Activated CD4-positive, alpha-beta T cell treated with anti-CD3 and anti-CD28 coated beads for 36 hours (primary cell): ENCODE results near the gene CHSY1. TPM values are rescaled to one million over a fixed set of nuclear protein-coding genes. Genes with fewer than 3 reads are reported as not detected.

Experiments used
- ATAC-seq: fragments of 200-7000 bp; cut with Tn5 transposase; one replicate; pipeline ENCODE4 v1.10.0; 2021; ENCODE audit warnings: mild to moderate bottlenecking, moderate library complexity
- CTCF ChIA-PET: fragments of 350-600 bp; sonication (Branson Sonifier 250); formaldehyde crosslinking; loops from one replicate; lab custom pipeline; 2021; ENCODE audit warnings: antibody characterized with exemption; lab: Charles Lee
- POLR2A ChIA-PET: fragments of 350-600 bp; sonication (Branson Sonifier 250); formaldehyde crosslinking; loops from one replicate; lab custom pipeline; 2021; ENCODE audit warnings: antibody characterized with exemption, inconsistent platforms; lab: Charles Lee
- DNase-seq: peaks from one replicate; pipeline ENCODE4 v3.0.0-alpha.2; 2020
- H3K27ac Mint-ChIP-seq: one replicate; pipeline ENCODE4 v1.8.0; 2021; ENCODE audit warnings: mixed read lengths
- H3K27me3 Mint-ChIP-seq: one replicate; pipeline ENCODE4 v1.8.0; 2021; ENCODE audit warnings: mixed read lengths
- H3K36me3 Mint-ChIP-seq: one replicate; pipeline ENCODE4 v1.8.0; 2021; ENCODE audit warnings: low read depth, mixed read lengths
- H3K4me1 Mint-ChIP-seq: one replicate; pipeline ENCODE4 v1.8.0; 2021; ENCODE audit warnings: mixed read lengths
- H3K4me3 Mint-ChIP-seq: one replicate; pipeline ENCODE4 v1.8.0; 2021; ENCODE audit warnings: mild to moderate bottlenecking, moderate library complexity, mixed read lengths
- H3K9me3 Mint-ChIP-seq: one replicate; pipeline ENCODE4 v1.8.0; 2021; ENCODE audit warnings: low read depth, mixed read lengths
- intact Hi-C, 2 experiments: fragments of 100-400 bp; cut with DNase I in 1 of 2; cut with micrococcal nuclease in 1 of 2; formaldehyde crosslinking; loops; one replicate each; pipeline versions ENCODE4 v1.14.2 to v1.15.1; 2022 to 2024; cut with DNase I, micrococcal nuclease
- total RNA-seq, 2 experiments: library from RNA; stranded (reverse); gene quantifications; one replicate each; pipeline ENCODE4 v1.2.3, GENCODE V29; 2021

Gene CHSY1
- total RNA-seq, 2 experiments from 2014 or later: 31.5 to 36.1 TPM

GRCh38 chr15:101203029-101203573 lies 48.7 kb downstream of the CHSY1 start:
- POLR2A ChIA-PET: interaction anchor here (0.5 kb wide), 1 partner anchor 14 kb away, joined by 4 read pairs; no protein-coding TSS in a partner anchor
- Mint-ChIP-seq H3K27me3 (no peaks in the 10 kb centered on the region), H3K36me3 (peaks cover 29% of the 10 kb centered on the region), H3K9me3 (no peaks in the 10 kb centered on the region), H3K4me3 (no peak overlapping the region), H3K27ac (peak overlapping the region; percentile 84), H3K4me1 (peaks cover 93% of the 10 kb centered on the region)
- ATAC-seq (no peak), DNase-seq (no peak)
- intact Hi-C loops: loop anchor here in 1 of 2 experiments (10.0 kb wide), 1 partner anchor 522 kb away; the partner anchor contains the start of gene TARS3
- CTCF ChIA-PET: interaction anchor here (0.7 kb wide), 1 partner anchor 10 kb away, joined by 4 read pairs; no protein-coding TSS in a partner anchor

DNA sequence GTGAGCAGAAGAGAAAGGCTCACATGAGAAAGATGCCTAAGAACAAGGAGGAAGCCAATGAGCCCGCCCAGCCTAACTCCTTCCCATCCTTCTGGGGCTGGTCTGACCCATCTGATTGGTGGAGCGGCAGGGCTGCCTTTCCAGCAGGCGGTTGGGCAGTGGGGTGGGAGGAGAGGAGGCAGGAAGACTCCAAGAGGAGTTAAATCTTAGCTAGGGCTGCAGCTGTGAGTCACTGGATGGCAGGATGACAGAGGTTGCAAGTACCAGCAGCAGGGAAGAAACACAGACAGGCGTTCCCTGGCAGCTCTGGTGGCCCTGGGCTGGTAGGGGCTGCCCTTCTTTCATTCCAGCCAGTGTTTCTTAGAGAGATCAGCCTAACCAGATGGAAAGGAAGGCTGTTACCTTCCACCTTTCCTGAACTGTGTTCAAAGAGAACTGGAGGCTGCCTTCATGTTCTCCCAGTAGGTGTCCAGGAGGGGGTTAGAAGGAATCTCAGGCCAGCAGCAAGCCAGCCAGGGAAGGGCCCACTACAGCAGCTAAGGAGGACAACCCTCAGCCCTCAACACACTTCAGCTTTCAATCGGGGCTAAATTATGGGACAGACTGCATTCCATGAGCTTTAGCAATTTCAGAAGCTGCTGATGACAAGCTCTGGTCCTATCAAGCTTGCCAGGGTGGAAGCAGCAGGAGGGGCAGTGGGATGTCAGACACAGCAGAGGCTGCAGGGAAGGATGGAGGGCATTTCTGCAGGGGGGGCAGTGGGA lies 50.3 kb downstream of the CHSY1 start:
- no peaks in the 10 kb centered on the region for H3K9me3 Mint-ChIP-seq
- DNase-seq: peak; percentile 61
- ATAC-seq: no peak
- no peak overlapping the region for H3K4me3 Mint-ChIP-seq
- ChIA-PET POLR2A (interaction anchor here (0.8 to 1.0 kb wide), 2 partner anchors 13 to 43 kb away, joined by 3 read pairs; no protein-coding TSS in a partner anchor), CTCF (interaction anchor here (0.5 to 1.4 kb wide), 3 partner anchors 9 to 42 kb away, joined by 3 to 6 read pairs (median 4); no protein-coding TSS in a partner anchor)
- H3K27ac Mint-ChIP-seq: peak overlapping the region; percentile 94
- H3K4me1 Mint-ChIP-seq: peaks cover 89% of the 10 kb centered on the region
- H3K27me3 Mint-ChIP-seq: no peaks in the 10 kb centered on the region
- H3K36me3 Mint-ChIP-seq: peaks cover 28% of the 10 kb centered on the region
- intact Hi-C loops: loop anchor here in 1 of 2 experiments (10.0 kb wide), 1 partner anchor 523 kb away; the partner anchor contains the start of gene TARS3

- POLR2A ChIA-PET: no interaction called here
- ATAC-seq: no peak
- peaks cover 87% of the 10 kb centered on the region for H3K4me1 Mint-ChIP-seq
Observed at GRCh38 chr15:101200181-101200580, 51.7 kb downstream of the CHSY1 start.

DNA sequence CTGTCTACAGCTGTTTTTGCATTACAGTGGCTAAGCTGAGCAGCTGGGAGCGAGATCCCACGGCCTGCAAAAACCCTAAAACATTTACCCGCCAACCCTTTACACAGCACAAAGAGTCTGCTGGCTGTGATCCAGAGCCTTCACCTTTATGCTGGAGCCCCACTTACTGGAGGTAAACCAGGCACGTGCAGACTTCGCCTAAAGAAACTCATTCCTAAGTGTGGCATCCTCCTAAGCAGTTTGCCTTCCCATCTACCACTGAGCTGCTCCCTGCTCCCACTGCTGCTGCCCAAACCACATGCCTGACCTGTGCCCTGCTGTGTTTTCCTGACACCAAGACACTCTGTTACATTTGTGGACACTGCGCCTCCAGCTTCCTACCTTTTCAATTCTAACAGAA lies 53.0 kb downstream of the CHSY1 start:
- peak overlapping the region; percentile 53 for H3K4me3 Mint-ChIP-seq
- intact Hi-C loops: loop anchor here (1.0 to 2.0 kb wide), 6 partner anchors 10 to 602 kb away; no protein-coding TSS in a partner anchor
- peak overlapping the region; percentile 94 for H3K27ac Mint-ChIP-seq
- no peak for DNase-seq
- ChIA-PET CTCF (interaction anchor here (1.3 kb wide), 1 partner anchor 11 kb away, joined by 3 read pairs; no protein-coding TSS in a partner anchor), POLR2A (no interaction called here)
- peaks cover 28% of the 10 kb centered on the region for H3K36me3 Mint-ChIP-seq
- ATAC-seq: no peak
- H3K27me3 Mint-ChIP-seq: no peaks in the 10 kb centered on the region
- no peaks in the 10 kb centered on the region for H3K9me3 Mint-ChIP-seq
- peaks cover 87% of the 10 kb centered on the region for H3K4me1 Mint-ChIP-seq

More at GRCh38 chr15:101200181-101200580, 51.7 kb downstream of the CHSY1 start:
- H3K4me3 Mint-ChIP-seq: peak overlapping the region; percentile 53
- H3K27me3 Mint-ChIP-seq: no peaks in the 10 kb centered on the region
- H3K36me3 Mint-ChIP-seq: peaks cover 24% of the 10 kb centered on the region
- no peaks in the 10 kb centered on the region for H3K9me3 Mint-ChIP-seq
- intact Hi-C loops: loop anchor here in 1 of 2 experiments (10.0 kb wide), 1 partner anchor 525 kb away; the partner anchor contains the start of gene TARS3
- no peak for DNase-seq
- CTCF ChIA-PET: no interaction called here
- H3K27ac Mint-ChIP-seq: peak overlapping the region; percentile 94

- peak overlapping the region; percentile 53 for H3K4me3 Mint-ChIP-seq
- POLR2A ChIA-PET: no interaction called here
Observed at GRCh38 chr15:101198031-101198575, 53.7 kb downstream of the CHSY1 start.

GRCh38 chr15:101194546-101195125 lies 57.2 kb downstream of the CHSY1 start:
- intact Hi-C loops: no loop called here
- POLR2A ChIA-PET: no interaction called here
- Mint-ChIP-seq H3K27ac (peak overlapping the region; percentile 69), H3K36me3 (peaks cover 26% of the 10 kb centered on the region), H3K9me3 (no peaks in the 10 kb centered on the region), H3K4me1 (peaks cover 91% of the 10 kb centered on the region), H3K4me3 (peak overlapping the region; percentile 38), H3K27me3 (no peaks in the 10 kb centered on the region)
- CTCF ChIA-PET: interaction anchor here (0.8 to 3.2 kb wide), 6 partner anchors 10 to 63 kb away, joined by 3 to 18 read pairs (median 5); no protein-coding TSS in a partner anchor
- ATAC-seq (no peak), DNase-seq (no peak)

More at GRCh38 chr15:101198031-101198575, 53.7 kb downstream of the CHSY1 start:
- ATAC-seq (no peak), DNase-seq (no peak)
- intact Hi-C loops: loop anchor here in 1 of 2 experiments (2.0 kb wide), 2 partner anchors 71 to 601 kb away; no protein-coding TSS in a partner anchor
- H3K4me1 Mint-ChIP-seq: peaks cover 87% of the 10 kb centered on the region
- peak overlapping the region; percentile 94 for H3K27ac Mint-ChIP-seq
- no peaks in the 10 kb centered on the region for H3K27me3 Mint-ChIP-seq
- peaks cover 29% of the 10 kb centered on the region for H3K36me3 Mint-ChIP-seq
- CTCF ChIA-PET: interaction anchor here (1.3 kb wide), 1 partner anchor 12 kb away, joined by 3 read pairs; no protein-coding TSS in a partner anchor
- no peaks in the 10 kb centered on the region for H3K9me3 Mint-ChIP-seq

DNA sequence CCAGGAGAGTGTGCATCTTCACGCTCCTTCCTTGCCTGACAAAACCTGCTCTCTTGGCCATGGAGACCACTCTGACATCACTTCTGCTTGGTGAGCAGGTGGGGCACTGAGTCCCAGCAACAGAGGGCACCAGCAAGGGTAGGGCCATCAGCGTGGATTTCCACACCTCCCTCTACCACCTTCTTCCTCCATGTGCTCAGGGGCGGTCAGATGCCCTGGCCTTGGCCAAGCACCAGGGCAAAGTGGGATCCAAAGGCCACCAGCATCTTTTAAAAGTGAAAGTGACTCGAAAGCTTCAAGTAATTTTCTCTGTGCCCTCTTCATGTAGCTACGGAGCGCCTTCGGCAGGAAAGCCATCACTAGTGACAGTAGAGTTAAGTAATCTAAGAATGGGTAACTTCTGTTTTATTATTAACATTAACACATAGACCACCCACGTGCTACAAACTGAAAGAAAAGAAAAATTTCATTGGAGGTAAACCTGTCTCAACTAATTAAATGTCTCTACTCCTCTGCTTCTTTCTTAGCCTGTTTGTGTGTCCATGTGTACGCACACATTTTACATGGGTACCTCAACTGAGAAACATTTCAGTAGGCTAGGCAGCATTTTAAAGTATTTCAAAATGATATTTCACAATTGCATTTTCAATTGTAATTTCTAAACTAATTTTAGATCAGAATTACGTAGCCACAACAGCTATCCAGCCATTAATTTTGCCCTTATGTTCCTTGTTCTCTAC lies 57.9 kb downstream of the CHSY1 start:
- H3K27me3 Mint-ChIP-seq: no peaks in the 10 kb centered on the region
- intact Hi-C loops: no loop called here
- CTCF ChIA-PET: interaction anchor here (1.1 to 3.2 kb wide), 3 partner anchors 11 to 64 kb away, joined by 3 to 18 read pairs (median 7); no protein-coding TSS in a partner anchor
- H3K4me1 Mint-ChIP-seq: peaks cover 91% of the 10 kb centered on the region
- POLR2A ChIA-PET: no interaction called here
- H3K9me3 Mint-ChIP-seq: no peaks in the 10 kb centered on the region
- DNase-seq (no peak), ATAC-seq (no peak)
- peak overlapping the region; percentile 69 for H3K27ac Mint-ChIP-seq
- H3K36me3 Mint-ChIP-seq: peaks cover 25% of the 10 kb centered on the region
- peak overlapping the region; percentile 38 for H3K4me3 Mint-ChIP-seq

DNA sequence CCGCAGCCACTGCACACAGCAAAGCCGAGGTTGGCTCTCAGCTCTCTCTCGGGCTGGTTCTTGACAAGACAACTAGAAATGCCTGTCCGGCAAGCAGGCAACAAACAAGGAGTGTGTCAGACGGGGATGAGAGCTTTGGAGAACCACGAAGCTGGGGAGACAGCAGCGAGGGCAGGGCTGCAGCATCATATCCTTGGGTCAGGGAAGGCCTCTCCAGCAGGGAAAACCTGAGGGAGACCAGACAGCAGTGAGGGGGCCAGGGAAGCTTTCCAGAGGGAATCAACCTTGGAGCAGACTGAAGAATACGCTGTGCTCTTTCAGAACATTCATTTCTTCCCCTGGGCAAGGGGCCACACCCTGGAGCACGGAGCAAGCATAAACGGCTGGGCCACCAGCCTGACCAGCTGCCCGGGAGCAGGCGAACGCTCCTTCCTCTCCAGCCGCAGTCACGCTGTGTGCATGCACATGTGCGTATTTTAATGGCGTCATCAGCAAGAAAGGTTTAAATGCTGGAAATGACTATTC lies 58.7 kb downstream of the CHSY1 start:
- Mint-ChIP-seq H3K4me3 (no peak overlapping the region), H3K9me3 (no peaks in the 10 kb centered on the region), H3K27me3 (no peaks in the 10 kb centered on the region), H3K36me3 (peaks cover 26% of the 10 kb centered on the region), H3K4me1 (peaks cover 91% of the 10 kb centered on the region), H3K27ac (peak overlapping the region; percentile 26)
- ChIA-PET POLR2A (no interaction called here), CTCF (interaction anchor here (1.1 to 3.2 kb wide), 4 partner anchors 10 to 18 kb away, joined by 4 to 18 read pairs (median 4); no protein-coding TSS in a partner anchor)
- no peak for ATAC-seq
- intact Hi-C loops: no loop called here
- no peak for DNase-seq

DNA sequence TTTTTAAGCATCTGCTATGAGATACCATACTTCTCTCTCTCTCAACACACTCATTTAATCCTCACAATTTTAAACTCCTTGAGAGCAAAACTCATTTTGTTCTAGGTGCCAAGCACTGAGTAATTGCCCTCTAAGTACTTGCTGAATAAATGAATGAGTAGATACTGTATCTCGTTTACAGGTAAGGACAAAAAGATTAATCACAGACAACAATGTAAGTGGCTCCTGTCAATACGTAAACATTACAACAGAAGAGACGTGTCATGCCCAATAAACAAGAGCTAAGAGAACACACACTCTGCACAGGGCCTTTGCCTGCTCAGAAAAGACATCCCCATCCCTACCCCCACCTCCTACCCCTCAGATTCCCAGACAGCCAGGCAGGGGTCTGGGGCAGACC lies 59.8 kb downstream of the CHSY1 start:
- Mint-ChIP-seq H3K4me1 (peaks cover 89% of the 10 kb centered on the region), H3K27ac (peak overlapping the region; percentile 58), H3K27me3 (no peaks in the 10 kb centered on the region), H3K9me3 (no peaks in the 10 kb centered on the region), H3K36me3 (peaks cover 24% of the 10 kb centered on the region), H3K4me3 (no peak overlapping the region)
- no peak for DNase-seq
- POLR2A ChIA-PET: no interaction called here
- CTCF ChIA-PET: interaction anchor here (0.6 to 1.7 kb wide), 6 partner anchors 10 to 64 kb away, joined by 3 to 6 read pairs (median 4); no protein-coding TSS in a partner anchor
- intact Hi-C loops: no loop called here
- ATAC-seq: peak; percentile 4

GRCh38 chr15:101191242-101191641 lies 60.6 kb downstream of the CHSY1 start:
- intact Hi-C loops: no loop called here
- Mint-ChIP-seq H3K27ac (no peak overlapping the region), H3K27me3 (no peaks in the 10 kb centered on the region), H3K9me3 (no peaks in the 10 kb centered on the region), H3K36me3 (peaks cover 27% of the 10 kb centered on the region), H3K4me3 (no peak overlapping the region), H3K4me1 (peaks cover 92% of the 10 kb centered on the region)
- ChIA-PET POLR2A (no interaction called here), CTCF (interaction anchor here (1.7 kb wide), 1 partner anchor 14 kb away, joined by 6 read pairs; no protein-coding TSS in a partner anchor)
- DNase-seq (no peak), ATAC-seq (peak; percentile 39)
